ENCODE data around the gene C19orf67.

DNA sequence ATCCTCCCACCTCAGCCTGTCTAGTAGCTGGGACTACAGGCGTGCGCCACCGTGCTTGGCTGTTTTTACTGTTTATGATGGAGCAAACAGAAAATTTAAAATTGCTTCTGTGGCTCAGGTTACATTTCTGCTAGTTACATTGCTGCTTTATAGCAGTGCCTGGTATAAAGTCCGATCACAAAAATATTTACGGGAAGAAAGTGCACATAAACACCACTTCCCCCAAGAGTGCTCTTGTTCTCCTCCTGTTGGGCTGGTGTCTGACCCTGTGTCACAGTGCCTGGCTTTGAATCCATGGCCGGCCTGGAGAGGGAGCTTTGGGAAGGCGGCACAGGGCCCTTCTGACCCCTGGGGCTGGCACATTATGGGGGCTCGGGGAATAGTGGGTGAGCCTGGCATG is 20.1 kb upstream of the C19orf67 start:
- TF ChIP-seq POLR2A (IDR thresholded peaks at IDR 0.05; ENCODE audit: insufficient read depth in 1 of 2, low read depth in 2 of 2, low read length in 2 of 2) (no peak), MYC (CRISPR knock-in tag; IDR thresholded peaks at IDR 0.05; ENCODE audit: borderline replicate concordance) (no peak), ZNF225 (CRISPR knock-in tag; IDR thresholded peaks at IDR 0.05) (no peak), ZNF768 (CRISPR knock-in tag; IDR thresholded peaks at IDR 0.05) (no peak)
- TF ChIP-seq, protein P1, sequence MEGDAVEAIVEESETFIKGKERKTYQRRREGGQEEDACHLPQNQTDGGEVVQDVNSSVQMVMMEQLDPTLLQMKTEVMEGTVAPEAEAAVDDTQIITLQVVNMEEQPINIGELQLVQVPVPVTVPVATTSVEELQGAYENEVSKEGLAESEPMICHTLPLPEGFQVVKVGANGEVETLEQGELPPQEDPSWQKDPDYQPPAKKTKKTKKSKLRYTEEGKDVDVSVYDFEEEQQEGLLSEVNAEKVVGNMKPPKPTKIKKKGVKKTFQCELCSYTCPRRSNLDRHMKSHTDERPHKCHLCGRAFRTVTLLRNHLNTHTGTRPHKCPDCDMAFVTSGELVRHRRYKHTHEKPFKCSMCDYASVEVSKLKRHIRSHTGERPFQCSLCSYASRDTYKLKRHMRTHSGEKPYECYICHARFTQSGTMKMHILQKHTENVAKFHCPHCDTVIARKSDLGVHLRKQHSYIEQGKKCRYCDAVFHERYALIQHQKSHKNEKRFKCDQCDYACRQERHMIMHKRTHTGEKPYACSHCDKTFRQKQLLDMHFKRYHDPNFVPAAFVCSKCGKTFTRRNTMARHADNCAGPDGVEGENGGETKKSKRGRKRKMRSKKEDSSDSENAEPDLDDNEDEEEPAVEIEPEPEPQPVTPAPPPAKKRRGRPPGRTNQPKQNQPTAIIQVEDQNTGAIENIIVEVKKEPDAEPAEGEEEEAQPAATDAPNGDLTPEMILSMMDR (CRISPR knock-in tag; IDR thresholded peaks at IDR 0.05), result no peak
